NCI-H1417 (cell line): ENCODE measurements around the gene VWCE.
A peak's percentile ranks its signal among the peaks of the same experiment; 100 is the strongest.

Experiments
- DNase-seq, 3 experiments: peaks; one replicate each; lab custom pipeline; 2025; lab: John Stamatoyannopoulos, UW

VWCE gene

DNA sequence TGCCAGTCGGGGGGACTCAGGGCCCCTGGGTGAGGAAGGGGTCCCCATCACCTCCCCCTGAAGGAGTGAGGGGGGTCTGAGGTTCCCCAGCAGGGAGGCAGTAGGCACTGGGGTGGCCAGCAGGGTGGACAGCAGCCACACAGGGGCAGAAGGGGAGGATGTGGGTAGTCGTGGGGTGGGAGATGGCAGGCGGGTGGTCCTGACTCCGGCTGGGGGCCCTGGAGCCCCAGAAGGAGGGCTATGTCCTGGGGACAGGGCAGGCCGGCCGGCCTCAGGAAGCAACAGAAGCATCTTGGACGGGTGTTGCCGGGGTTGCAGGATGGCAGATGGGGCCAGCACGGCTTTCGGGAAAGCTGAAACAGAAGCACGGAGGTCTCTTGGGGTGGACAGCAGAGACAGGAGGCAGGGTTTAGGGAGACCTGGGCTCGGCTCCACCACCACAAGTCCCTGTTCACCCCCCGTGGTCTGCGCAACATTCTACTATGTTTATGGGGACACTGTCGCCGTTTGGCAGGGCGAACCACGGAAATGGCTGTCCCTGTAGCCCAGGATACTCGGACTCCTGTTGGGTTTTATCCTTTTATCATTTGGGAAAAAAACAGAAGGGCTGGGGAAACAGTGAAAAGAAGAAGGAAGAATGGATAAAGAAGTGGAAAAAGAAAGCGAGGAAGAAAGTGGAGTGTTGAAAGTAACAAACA is 14.1 kb downstream of the VWCE start:
- no peak for DNase-seq

DNA sequence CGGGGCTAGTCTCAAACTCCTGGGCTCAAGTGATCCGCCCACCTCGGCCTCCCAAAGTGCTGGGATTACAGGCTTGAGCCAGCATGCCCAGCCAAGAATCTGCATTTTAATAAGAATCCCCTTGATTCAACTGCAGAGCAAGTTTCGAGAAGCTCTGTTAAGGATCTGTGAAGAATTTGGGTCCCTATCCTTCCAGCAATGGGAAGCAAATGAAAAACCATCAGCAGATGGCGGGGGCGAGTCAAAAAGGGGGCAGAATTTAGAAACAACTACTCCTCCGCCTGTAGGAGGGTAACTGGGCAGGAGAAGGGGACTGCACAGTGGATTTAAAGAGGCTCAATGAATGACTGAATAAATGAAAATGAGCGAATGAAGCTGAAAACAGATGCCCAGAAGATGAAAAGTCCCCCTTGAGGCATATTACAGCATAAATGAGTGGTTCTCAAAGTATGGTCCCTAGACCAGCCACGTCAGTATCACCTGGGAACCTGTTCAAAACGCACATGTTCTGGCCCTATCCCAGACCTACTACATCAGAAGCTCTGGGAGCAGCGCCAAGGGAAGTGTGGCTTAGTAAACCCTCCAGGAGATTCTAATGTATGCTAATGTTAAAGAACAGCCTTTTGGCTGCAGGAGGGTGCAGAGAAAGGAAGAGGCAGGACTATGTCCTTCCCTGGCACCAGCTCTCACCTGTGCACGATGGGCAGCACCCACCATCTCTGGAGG is 15.0 kb downstream of the VWCE start:
- no peak for DNase-seq

DNA sequence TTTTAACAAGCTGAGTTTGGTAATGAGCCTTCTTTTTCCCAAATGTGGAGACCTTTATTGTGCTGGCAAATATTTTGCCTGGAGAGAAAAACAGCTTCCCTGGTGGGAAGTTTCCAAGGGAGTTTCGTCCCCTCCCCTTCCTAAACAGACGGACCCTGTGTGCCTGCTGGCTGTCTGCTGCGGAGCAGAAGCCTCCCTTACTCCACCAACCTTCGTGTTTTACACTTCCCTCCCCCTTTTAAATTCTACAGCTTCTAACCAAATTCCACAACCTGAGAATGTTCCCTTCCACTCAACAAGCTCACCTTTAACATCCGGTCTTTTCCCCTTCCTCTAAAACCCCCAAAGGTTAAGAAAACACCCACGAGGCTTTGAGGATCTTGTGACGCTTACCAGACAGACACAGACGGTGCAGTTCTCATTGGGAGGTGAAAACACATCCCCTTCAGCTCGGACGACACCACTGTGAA is 17.1 kb downstream of the VWCE start:
- DNase-seq: no peak

DNA sequence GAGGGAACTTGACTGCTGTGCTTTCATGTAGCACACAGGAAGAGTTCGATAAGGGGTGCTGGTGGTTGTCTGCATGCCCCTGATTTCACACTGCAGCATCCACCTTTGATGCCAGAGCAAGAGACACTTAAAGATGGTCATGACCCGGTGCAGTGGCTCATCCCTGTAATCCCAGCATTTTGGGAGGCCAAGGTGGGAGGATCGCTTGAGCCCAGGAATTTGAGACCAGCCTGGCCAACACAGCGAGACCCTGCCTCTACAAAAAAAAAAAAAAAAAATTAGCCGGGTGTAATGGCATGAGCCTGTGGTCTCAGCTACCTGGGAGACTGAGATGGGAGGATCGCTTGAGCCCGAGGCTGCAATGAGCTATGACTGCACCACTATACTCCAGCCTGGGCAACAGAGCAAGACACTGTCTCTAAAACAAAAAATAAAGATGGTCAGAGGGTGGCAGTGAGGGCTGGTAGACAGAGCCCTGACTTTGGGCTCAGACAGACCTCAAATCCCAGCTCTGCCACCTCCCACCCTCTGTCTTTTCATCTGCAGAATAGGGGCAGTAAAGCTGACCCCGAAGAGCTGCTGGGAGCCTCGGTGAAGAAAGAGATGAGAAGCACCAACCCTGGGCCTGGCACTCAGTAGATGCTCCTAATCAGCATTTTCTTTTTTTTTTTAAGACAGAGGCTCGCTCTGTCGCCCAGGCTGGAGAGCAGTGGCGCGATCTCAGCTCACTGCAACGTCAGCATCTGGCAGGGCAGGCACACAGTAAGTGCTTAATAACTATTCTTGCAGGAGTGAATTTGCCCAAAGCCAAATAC is 17.7 kb downstream of the VWCE start:
- DNase-seq: no peak

DNA sequence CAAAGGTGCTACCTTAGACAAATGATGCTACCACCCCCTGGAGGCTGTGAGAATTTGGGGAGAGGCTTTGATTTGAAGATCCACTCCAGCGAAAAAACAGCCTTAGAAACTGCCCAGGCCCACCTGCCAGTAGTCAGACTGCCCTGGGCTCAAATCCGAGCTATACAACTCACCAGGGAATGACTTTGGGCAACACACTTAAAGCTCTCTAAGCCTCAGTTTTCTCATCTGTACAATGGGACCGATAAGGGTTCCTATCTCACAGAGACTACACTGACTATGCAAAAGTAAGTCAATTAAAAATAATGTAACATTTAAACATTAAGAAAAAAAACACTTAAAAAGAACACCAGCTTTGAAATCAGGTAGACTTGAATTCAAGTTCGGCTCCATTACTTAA is 19.9 kb downstream of the VWCE start:
- DNase-seq: no peak

DNA sequence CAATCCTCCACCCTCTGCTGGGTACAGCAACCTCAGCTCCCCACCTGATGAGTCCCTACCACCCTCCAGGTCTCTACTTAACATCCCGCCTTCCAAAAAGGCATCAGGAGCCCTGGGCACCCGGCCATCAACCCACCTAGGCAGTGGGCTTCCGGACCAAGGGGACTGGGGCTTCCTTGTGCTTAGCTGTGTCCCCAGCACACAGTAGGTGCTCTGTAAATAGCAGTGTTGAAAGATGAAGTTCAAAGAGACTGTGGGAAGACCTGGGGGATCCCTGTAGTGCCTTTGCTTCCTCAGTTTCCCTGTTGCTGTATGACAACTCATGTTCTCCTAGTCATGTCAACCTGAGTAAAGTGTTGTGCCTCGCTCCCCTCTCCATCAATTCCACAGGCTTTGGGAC is 21.0 kb downstream of the VWCE start:
- no peak for DNase-seq

DNA sequence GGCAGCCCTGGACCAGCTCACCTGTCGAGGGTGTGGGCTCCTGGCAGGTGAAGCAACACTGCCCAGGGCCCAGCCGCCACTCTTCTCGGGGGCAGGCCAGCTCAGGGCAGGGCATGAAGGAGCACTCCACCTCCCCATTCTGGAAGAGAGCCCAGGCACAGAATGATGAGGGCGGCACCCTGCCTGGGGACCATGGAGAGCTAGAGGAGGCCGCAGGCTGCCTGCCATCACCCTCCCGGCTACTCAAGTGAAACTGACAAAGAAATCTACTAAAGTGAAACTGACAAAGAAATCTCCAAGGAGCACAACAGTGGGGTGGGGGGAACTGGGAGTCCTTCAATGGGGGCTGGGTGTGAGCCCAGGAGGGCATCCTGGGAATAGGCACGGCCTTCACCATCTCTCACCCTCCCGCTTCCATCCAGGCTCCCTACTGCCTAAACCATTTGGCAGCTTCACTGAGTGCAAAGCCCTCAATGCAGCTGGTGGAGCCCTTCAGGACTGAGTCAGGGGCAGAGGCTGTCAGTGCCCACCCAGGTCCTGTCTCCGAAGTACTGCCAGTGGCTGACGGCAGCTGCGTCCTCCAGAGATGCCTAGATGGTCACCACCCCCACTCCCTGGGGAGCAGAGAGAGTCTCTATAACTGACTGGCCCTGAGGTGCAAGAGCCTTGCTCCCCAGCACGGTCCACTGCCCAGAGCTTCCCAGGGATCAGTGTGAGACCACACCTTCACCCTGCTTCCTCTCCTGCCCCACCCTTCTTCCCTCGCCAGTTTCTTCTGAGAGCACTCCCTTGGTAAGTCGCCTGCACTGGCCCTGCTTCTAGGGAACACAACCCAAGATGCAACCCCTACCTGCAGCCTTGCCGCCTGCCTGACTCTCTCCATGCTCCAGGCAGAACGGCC is 21.7 kb downstream of the VWCE start:
- DNase-seq: peak in 1 of 3 experiments; percentile 10

DNA sequence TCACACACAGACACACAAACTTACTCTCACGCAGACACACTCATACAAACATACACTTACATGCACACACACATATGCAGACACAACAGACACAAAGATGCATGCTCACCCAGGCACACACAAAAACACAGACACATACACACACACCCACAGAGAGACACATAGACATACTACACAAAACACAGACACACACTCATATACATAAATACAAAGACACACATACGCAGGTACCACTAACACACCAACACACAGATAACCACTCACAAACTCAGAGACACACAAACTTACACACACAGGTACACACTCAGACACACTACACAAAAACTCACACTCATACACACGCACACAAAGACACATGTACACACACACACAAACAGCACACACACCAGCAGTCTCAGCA is 22.4 kb downstream of the VWCE start:
- no peak for DNase-seq

DNA sequence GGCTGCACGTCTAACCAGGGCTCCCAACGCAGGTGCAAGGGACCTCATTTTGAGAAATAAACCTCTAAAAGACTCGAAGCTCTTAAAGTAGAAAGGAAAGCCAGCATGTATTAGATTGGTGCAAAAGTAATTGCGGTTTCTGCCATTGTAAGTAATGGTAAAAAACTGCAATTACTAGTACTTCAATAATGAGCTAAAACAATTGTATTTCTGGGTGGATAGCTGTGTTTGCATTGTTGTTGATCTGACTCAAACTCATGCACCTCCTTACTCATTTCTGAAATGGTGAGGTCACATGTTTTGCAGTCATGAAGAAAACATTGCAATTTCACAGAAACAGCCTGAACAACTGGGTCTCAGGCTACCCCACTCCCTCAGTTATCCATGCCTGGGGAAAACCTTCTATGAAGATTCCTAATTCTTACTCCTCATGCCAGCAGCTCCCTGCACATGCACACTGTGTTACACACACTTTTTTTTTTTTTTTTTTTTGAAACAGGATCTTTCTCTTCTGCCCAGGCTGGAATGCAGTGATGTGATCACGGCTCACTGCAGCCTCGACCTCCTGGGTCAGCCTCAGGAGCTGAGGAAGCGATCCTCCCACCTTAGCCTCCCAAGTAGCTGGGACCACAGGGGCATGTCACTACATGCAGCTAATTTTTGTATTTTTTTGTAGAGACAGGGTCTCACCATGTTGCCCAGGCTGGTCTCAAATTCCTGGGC is 24.6 kb downstream of the VWCE start:
- DNase-seq: no peak

DNA sequence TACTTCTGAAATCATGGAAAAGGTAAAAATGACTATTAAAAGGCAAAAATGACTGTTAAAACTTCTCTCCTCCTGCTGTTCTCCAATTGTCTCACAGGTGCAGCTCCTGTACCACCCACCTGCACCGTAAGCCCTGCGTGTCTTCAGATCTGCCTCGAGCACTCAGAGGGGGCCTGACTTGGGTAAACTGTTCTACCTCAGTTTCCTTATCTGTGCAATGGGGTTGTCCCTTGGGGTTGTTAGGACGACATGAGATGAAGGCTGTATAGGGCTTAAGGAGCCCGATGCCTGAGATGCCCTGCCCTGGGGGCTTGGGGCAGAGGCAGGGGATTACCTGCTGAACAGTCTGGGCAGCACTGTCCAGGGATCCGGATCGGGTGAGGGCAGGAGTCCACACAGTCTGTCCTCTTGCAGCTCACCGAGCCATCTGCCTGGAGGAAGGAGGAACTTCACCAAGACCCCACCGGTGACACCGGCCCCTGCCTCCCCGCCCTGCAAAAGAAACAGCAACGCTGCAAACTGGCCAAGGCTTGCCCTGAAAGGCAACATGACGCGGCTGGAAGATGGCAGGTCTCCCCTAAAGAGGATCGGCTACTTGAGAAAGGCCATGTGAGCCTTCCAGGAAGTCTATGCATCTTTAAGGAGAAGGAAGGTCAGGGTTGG is 26.4 kb downstream of the VWCE start:
- DNase-seq: no peak

DNA sequence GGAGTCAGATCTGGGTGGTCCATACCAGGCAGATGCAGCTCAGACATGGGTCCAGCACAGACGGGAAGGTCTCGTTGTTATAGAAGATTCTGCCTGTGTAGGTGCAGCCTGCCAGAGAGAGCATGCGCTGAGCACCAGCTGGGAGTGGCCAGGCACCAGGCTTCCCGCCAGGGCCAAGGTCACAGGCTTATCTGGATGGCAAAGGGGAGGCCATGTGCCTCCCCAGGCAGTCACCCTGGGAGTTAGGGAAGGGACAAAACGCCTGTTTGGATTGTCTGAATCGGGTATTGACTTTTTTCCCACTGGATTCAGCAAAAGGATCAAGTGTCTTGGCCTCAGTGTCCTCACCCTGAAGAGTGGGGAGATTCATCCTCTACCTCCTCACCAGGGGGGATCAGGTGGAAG is 27.7 kb downstream of the VWCE start:
- DNase-seq: no peak

DNA sequence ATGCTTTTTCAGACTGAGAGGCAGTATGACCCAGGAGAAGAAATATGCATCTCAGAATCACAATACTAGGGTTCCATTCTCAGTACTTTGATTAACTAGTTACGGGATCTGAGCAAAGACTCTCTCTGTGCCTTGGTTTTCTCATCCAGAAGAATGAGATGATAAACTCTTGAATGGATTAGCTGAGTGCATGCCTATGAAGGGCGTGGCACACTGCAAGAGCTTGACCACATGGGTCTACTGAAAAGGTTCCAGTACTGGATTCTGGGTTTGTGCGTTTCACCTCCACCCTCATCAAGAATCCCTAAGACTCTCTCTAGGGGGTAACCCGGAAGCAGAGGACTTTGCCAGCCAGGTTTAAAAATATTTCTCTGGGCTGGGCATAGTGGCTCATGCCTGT is 28.5 kb downstream of the VWCE start:
- DNase-seq: no peak

DNA sequence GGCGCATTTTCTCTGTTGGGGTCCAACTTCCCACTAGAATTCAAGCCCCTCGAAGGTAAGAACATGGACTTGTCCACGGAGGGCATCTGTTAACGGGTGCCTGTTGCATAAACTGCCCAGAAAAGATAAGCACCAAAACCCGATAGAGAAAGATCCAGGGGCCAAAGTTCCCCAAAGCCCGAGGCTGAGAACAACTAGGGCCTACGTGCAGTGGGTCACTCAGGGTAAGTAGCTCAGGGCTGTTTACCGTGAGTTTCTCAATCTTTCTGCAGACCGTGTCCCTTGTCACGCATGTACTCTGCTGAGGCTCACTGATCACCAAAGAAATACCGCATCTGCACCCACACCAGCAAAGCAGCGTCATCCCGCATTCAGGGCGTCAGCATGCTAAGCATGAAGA is 29.8 kb downstream of the VWCE start:
- no peak for DNase-seq

DNA sequence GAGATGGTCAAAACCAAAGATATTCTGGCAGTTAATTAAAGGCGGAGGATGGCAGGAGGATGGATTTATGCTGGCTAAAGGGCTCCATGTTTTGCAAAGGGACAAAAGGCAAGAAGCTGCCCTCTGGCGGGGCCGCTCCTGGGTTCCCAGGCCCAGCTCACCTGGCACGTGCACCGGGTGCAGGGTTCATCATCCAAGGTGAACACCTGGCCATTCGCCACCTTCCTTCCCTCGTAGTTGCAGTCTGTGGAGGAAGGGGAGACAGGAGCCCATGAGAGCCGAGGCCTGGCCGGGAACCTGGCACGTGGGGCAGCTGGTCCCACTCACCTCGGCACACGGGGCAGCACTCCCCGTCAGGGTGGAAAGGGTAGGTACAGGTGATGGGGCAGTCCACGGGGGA is 30.3 kb downstream of the VWCE start:
- DNase-seq: no peak

DNA sequence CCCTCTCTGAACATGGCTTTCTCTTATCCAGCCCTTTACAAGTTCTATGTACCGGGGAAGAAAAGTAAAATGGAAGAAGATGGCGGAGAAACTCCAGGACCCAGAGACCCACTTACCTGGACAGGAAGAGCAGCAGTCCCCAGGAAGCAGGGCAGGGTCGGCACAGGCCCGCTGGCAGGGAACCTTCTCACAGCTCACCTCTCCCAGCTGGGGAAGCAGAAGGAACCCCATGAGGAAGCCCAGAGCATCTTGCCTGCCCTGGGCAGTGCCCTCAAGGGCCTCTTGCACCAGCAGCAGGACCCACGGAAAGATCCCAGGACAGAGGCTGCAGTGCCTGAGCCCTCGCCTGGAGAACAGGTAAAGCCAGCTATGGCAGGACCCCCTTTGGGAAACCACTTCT is 30.7 kb downstream of the VWCE start:
- DNase-seq: no peak

DNA sequence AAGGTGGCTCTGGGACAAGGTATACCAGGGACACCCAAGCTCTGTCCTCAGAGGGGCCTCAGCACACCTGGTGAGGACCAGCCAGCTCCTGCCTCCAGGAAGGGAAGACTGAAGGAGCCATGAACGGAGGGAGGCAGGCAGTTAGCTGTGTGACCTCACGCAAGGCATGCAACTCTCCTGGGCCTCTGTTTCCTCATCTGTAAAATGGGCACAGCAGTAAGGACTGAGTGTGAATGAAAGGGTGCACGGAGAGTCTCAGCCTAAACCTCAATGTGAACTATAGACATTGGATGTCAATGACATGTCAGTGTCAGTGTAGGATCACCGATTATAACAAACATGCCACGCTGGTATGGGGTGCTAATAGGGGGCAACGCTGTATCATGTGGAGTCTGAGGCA is 35.8 kb downstream of the VWCE start:
- no peak for DNase-seq

DNA sequence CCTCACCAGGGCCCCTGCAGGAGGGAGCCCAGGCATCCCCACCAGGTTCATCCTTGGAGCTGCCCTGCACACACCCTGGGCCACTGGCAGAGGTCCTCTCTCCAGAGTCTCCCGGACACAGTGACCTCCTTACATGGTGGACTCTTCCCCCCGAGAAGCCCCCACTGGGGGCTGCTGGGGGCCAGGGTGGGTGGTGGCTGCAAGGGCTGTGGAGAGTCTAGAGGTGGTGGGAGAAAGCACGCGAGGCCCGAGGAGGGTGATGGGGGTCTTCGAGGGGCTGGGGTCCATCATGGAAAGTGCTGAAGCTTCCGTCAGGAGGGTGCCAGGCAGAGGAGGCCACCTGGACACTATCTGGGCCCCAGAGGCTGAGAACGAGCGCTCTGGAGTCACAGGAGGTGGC is 36.6 kb downstream of the VWCE start:
- DNase-seq: no peak

DNA sequence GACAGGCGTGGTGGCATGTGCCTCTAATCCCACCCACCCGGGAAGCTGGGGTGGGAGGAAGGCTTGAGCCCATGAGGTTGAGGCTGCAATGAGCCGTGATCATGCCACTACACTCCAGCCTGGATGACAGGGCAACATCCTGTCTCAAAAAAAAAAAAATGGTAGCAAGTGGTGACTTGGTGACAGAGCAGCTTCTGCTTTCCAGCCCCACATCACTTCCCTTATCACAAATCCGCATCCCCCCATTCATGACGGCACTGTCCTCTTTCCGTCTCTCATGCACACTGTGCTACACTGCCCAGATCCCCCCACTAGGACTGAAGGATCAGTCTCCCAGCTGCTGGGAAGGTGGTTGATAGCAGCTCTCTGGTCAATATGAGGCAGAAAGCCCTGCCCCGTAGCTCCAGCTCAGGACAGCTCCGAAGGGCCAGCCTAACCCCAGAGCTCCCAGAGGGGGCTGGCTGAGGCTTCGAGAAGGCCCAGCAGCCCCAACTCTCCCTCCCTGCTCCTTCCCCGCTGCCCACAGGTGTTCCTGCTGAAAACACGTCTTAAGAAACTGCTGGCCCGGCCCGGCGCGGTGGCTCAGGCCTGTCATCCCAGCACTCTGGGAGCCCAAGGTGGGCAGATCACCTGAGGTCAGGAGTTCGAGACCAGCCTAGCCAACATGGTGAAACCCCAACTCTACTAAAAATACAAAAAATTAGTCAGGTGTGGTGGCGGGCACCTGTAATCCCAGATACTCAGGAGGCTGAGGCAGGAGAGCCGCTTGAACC is 38.2 kb downstream of the VWCE start:
- no peak for DNase-seq

DNA sequence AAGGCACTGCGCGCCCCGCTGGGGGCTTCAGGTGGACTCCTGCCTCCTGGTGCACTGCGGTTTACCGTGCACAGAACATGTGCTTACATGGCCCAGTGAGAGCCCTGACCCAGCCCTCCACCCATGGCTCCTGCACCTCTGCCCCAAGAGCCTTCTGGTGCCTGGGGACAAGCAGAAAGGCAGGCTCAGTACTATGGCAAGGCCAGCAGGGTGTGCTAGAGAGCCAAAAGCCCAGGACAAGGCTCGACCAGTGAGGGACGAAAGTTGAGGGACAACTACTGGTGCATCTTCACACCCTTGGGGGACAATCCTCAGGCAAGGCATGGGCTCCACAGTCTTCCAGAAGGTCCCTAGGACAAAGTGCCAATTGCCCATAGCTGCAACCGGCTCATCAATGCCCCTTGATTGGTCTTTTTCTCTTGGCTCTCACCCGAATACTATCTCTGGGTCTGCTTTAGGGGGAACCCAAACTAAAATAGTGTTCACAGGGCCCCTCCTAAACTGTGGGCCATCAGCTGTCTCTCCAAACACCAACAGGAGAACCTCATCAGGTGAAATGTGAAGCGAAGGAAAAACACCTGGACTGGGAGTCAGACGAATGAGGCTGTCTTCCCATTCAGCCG is 40.6 kb downstream of the VWCE start:
- peak; percentile 10 to 54 (median 22) for DNase-seq
